ENCODE results near the gene LHX2. TPM values are rescaled to one million over a fixed set of nuclear protein-coding genes. Genes with fewer than 3 reads are reported as not detected.

Gene LHX2
- total RNA-seq, 2 experiments from 2014 or later: 0.14 TPM; not detected in 1

- H3K9me3 Mint-ChIP-seq: no peaks in the 10 kb centered on the region
- no peak overlapping the region for H3K27ac ChIP-seq (ENCODE audit: low read depth in 1 of 2, low read length in 2 of 2)
- H3K27me3 ChIP-seq (ENCODE audit: control insufficient read depth in 1 of 2, insufficient read depth in 2 of 2, low read length in 2 of 2): peaks cover 41 to 67% of the 10 kb centered on the region in 2 experiments
- POLR2A ChIA-PET: no interaction called here
- no peak overlapping the region for H3K27ac Mint-ChIP-seq
- peaks cover 77% of the 10 kb centered on the region for H3K27me3 Mint-ChIP-seq
- no peaks in the 10 kb centered on the region for H3K4me1 Mint-ChIP-seq (ENCODE audit: low read depth)
- intact Hi-C loops (cut with DNase I, micrococcal nuclease): no loop called here
- H3K4me3 ChIP-seq (ENCODE audit: low read length): no peak overlapping the region
- DNase-seq (no peak), ATAC-seq (ENCODE audit: poor library complexity) (no peak)
- no peaks in the 10 kb centered on the region for H3K4me1 ChIP-seq (ENCODE audit: insufficient read depth, low read length)
- H3K4me3 Mint-ChIP-seq: no peak overlapping the region
- CTCF ChIA-PET: no interaction called here
- TF ChIP-seq CTCF (IDR thresholded peaks at IDR 0.05): no peak
- no peaks in the 10 kb centered on the region for H3K36me3 ChIP-seq (ENCODE audit: insufficient read depth, low read length)
- H3K36me3 Mint-ChIP-seq (ENCODE audit: low read depth): no peaks in the 10 kb centered on the region
- no peaks in the 10 kb centered on the region for H3K9me3 ChIP-seq (ENCODE audit: control insufficient read depth in 1 of 2, insufficient read depth in 1 of 2, low read length in 2 of 2)
These were observed 21.8 kb downstream of the LHX2 start for GRCh38 chr9:124033348-124033747.

GRCh38 chr9:124033967-124034366 lies 22.4 kb downstream of the LHX2 start:
- H3K27me3 ChIP-seq (ENCODE audit: control insufficient read depth in 1 of 2, insufficient read depth in 2 of 2, low read length in 2 of 2): peaks cover 41 to 70% of the 10 kb centered on the region in 2 experiments
- CTCF ChIA-PET: no interaction called here
- POLR2A ChIA-PET: no interaction called here

GRCh38 chr9:124035001-124035650 lies 23.6 kb downstream of the LHX2 start:
- no peak overlapping the region for H3K4me3 Mint-ChIP-seq
- no peak for TF ChIP-seq CTCF (IDR thresholded peaks at IDR 0.05)
- H3K9me3 ChIP-seq (ENCODE audit: control insufficient read depth in 1 of 2, insufficient read depth in 1 of 2, low read length in 2 of 2): no peaks in the 10 kb centered on the region
- H3K36me3 Mint-ChIP-seq (ENCODE audit: low read depth): no peaks in the 10 kb centered on the region
- ATAC-seq (ENCODE audit: poor library complexity) (no peak), DNase-seq (no peak)
- H3K36me3 ChIP-seq (ENCODE audit: insufficient read depth, low read length): no peaks in the 10 kb centered on the region
- CTCF ChIA-PET: no interaction called here
- no peaks in the 10 kb centered on the region for H3K9me3 Mint-ChIP-seq
- H3K27me3 ChIP-seq (ENCODE audit: control insufficient read depth in 1 of 2, insufficient read depth in 2 of 2, low read length in 2 of 2): peaks cover 42 to 71% of the 10 kb centered on the region in 2 experiments
- H3K4me1 ChIP-seq (ENCODE audit: insufficient read depth, low read length): no peaks in the 10 kb centered on the region
- peaks cover 2% of the 10 kb centered on the region for H3K4me1 Mint-ChIP-seq (ENCODE audit: low read depth)
- no peak overlapping the region for H3K4me3 ChIP-seq (ENCODE audit: low read length)
- H3K27ac ChIP-seq (ENCODE audit: low read depth in 1 of 2, low read length in 2 of 2): no peak overlapping the region
- peaks cover 86% of the 10 kb centered on the region for H3K27me3 Mint-ChIP-seq
- POLR2A ChIA-PET: no interaction called here
- H3K27ac Mint-ChIP-seq: no peak overlapping the region
- intact Hi-C loops (cut with DNase I, micrococcal nuclease): no loop called here

More at GRCh38 chr9:124033967-124034366, 22.4 kb downstream of the LHX2 start:
- Histone ChIP-seq H3K9me3 (ENCODE audit: control insufficient read depth in 1 of 2, insufficient read depth in 1 of 2, low read length in 2 of 2) (no peaks in the 10 kb centered on the region), H3K4me3 (ENCODE audit: low read length) (no peak overlapping the region), H3K4me1 (ENCODE audit: insufficient read depth, low read length) (no peaks in the 10 kb centered on the region), H3K27ac (ENCODE audit: low read depth in 1 of 2, low read length in 2 of 2) (no peak overlapping the region), H3K36me3 (ENCODE audit: insufficient read depth, low read length) (no peaks in the 10 kb centered on the region)
- Mint-ChIP-seq H3K36me3 (ENCODE audit: low read depth) (no peaks in the 10 kb centered on the region), H3K4me1 (ENCODE audit: low read depth) (no peaks in the 10 kb centered on the region), H3K27ac (no peak overlapping the region), H3K9me3 (no peaks in the 10 kb centered on the region), H3K27me3 (peaks cover 79% of the 10 kb centered on the region), H3K4me3 (no peak overlapping the region)
- ATAC-seq (ENCODE audit: poor library complexity) (no peak), DNase-seq (no peak)
- intact Hi-C loops (cut with DNase I, micrococcal nuclease): no loop called here
- TF ChIP-seq CTCF (IDR thresholded peaks at IDR 0.05): no peak

All from CD4-positive, alpha-beta T cell (primary cell).